ENCODE results near the gene MAD1L1. TPM values are rescaled to one million over a fixed set of nuclear protein-coding genes. Genes with fewer than 3 reads are reported as not detected.

MAD1L1 gene
- total RNA-seq, 3 donors from 2014 or later = 25.3 to 31.2 (median 26.2) TPM

DNA sequence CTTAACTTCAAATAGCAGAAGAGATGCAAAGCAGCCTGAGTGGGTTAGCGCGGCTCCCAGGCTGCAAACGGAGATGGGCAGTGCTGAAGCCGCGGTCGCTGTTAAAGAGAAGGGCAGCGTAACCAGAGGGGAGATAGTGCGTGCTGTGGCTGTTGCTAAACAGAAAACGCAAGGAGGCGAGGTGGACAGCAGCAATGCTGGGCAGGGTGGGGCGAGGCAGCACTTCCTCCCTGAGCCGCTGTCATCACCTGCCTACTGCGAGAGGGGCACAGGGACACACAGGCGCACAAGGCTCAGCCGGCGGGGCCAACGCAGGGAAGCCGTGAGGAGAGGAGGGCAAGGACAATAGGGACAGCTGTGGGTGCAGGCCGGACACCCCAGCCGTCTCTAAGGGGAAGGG is 137.3 kb downstream of the MAD1L1 start:
- Histone ChIP-seq H3K9me3 (no peaks in the 10 kb centered on the region), H3K4me1 (ENCODE audit: low read depth) (no peaks in the 10 kb centered on the region), H3K36me3 (ENCODE audit: low read depth) (no peaks in the 10 kb centered on the region), H3K4me3 (no peak overlapping the region)
- TF ChIP-seq, protein P1, sequence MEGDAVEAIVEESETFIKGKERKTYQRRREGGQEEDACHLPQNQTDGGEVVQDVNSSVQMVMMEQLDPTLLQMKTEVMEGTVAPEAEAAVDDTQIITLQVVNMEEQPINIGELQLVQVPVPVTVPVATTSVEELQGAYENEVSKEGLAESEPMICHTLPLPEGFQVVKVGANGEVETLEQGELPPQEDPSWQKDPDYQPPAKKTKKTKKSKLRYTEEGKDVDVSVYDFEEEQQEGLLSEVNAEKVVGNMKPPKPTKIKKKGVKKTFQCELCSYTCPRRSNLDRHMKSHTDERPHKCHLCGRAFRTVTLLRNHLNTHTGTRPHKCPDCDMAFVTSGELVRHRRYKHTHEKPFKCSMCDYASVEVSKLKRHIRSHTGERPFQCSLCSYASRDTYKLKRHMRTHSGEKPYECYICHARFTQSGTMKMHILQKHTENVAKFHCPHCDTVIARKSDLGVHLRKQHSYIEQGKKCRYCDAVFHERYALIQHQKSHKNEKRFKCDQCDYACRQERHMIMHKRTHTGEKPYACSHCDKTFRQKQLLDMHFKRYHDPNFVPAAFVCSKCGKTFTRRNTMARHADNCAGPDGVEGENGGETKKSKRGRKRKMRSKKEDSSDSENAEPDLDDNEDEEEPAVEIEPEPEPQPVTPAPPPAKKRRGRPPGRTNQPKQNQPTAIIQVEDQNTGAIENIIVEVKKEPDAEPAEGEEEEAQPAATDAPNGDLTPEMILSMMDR (IDR thresholded peaks at IDR 0.05) = no peak
- no peak for DNase-seq
- no peak for ATAC-seq
- intact Hi-C loops (cut with DNase I, micrococcal nuclease) = no loop called here

DNA sequence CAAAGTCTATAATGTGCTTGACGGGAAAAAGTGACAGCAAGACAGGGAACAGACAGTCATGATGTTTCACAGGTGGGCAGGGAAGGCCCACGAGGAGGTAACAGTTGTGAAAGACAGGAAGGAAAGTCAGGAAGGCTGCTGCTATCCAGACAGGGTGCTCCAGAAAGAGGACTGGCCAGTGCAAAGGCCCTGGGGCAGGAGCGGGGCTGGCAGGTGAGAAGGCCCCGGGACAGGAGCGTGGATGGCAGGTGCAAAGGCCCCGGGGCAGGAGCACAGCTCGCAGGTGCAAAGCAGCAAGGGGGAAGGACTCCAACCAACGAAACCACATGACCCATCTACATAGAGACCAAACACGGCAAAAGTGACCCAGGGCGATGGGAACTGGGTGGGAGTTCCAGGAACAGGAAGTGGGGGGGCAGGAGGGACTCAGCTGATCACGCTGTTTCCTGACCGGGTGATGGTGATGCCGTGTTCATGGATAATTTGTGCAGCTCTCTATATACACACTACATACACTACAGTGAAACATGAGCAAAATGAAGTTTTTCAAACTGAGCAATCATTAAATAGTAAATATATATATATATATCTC is 138.2 kb downstream of the MAD1L1 start:
- Histone ChIP-seq H3K36me3 (ENCODE audit: low read depth) (no peaks in the 10 kb centered on the region), H3K4me1 (ENCODE audit: low read depth) (no peaks in the 10 kb centered on the region), H3K4me3 (no peak overlapping the region), H3K9me3 (no peaks in the 10 kb centered on the region)
- TF ChIP-seq, protein P1 (IDR thresholded peaks at IDR 0.05) = no peak
- ATAC-seq (no peak), DNase-seq (no peak)
- intact Hi-C loops (cut with DNase I, micrococcal nuclease) = no loop called here

DNA sequence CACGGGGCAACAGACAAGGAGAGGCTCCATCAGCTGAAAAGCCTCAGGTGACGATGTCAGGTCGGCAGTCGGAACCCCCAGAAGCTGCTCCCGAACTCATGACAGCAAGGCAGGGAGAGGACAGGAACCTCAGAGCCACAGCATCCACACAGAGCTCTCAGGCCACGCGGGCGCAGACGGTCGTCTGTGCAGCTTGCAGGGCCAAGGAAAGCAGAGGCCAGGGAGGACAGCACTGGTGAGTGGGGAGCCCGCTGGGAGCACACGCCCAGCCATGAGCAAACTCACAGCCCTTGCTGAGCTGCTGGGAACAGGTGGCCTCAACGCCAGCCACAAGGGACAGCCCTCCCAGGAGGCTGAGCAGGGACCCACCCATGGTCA is 138.9 kb downstream of the MAD1L1 start:
- Histone ChIP-seq H3K4me3 (no peak overlapping the region), H3K9me3 (no peaks in the 10 kb centered on the region), H3K36me3 (ENCODE audit: low read depth) (no peaks in the 10 kb centered on the region), H3K4me1 (ENCODE audit: low read depth) (no peaks in the 10 kb centered on the region)
- ATAC-seq (no peak), DNase-seq (no peak)
- intact Hi-C loops (cut with DNase I, micrococcal nuclease) = no loop called here
- TF ChIP-seq, protein P1 (IDR thresholded peaks at IDR 0.05) = no peak

GRCh38 chr7:2093215-2093842 is 139.4 kb downstream of the MAD1L1 start:
- no peak for DNase-seq
- TF ChIP-seq, protein P1 (IDR thresholded peaks at IDR 0.05) = no peak
- intact Hi-C loops (cut with DNase I, micrococcal nuclease) = no loop called here
- Histone ChIP-seq H3K4me3 (no peak overlapping the region), H3K36me3 (ENCODE audit: low read depth) (no peaks in the 10 kb centered on the region), H3K9me3 (no peaks in the 10 kb centered on the region), H3K4me1 (ENCODE audit: low read depth) (no peaks in the 10 kb centered on the region)
- no peak for ATAC-seq

DNA sequence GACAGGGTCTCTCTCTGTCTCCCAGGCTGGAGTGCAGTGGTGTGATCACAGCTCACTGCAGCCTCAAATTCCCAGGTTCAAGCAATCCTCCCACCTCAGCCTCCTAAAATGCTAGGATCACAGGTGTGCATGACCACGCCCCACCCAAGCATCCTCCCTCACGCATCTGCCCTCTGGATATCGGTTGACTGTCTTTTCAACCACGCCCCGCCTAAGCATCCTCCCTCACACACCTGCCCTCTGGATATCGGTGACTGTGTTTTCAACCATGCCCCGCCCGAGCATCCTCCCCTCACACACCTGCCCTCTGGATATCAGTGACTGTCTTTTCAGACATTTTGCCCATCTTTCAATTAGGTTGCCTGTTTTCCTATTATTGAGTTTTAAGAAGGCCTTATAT is 140.5 kb downstream of the MAD1L1 start:
- intact Hi-C loops (cut with DNase I, micrococcal nuclease) = no loop called here
- H3K4me1 ChIP-seq (ENCODE audit: low read depth) = no peaks in the 10 kb centered on the region

More for the DNA sequence above, 140.5 kb downstream of the MAD1L1 start:
- DNase-seq = no peak
- Histone ChIP-seq H3K9me3 (no peaks in the 10 kb centered on the region), H3K36me3 (ENCODE audit: low read depth) (no peaks in the 10 kb centered on the region), H3K4me3 (no peak overlapping the region)
- ATAC-seq = no peak
- TF ChIP-seq, protein P1 (IDR thresholded peaks at IDR 0.05) = no peak
